IPS-NIHi7 (cell line): ENCODE measurements around the gene PRR33.

Source experiments
- DNase-seq: peaks from one replicate; pipeline ENCODE4 v3.0.0; 2012; ENCODE audit warnings: mixed read lengths; ENCODE audit errors: extremely low spot score

The PRR33 gene

DNA sequence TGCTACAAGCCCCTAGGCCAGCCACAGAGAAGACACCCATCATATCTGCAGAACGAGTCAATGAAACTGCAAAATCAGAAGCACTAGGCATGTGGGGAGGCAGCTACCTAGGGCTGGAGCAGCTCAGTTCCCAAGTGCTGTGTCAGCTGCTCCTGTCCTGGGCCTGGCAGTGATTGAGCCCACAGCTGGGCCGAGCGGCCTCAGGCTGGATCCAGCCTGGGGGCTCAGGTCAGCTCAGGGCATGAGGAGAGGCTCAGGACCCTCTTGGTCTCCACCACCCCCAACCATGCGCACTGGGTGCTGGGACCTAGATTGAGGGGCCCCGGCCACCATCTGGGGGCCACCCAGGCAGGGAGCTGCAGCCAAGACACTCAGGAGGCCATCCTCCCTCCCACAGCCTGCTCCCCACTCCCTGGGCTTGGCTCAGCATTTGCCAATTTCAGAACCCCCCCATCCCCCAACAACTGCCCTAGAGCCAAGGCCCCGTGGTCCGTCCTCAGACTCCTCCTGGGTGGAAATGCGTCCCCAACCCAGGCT is 25.4 kb upstream of the PRR33 start:
- peak; percentile 10 for DNase-seq

DNA sequence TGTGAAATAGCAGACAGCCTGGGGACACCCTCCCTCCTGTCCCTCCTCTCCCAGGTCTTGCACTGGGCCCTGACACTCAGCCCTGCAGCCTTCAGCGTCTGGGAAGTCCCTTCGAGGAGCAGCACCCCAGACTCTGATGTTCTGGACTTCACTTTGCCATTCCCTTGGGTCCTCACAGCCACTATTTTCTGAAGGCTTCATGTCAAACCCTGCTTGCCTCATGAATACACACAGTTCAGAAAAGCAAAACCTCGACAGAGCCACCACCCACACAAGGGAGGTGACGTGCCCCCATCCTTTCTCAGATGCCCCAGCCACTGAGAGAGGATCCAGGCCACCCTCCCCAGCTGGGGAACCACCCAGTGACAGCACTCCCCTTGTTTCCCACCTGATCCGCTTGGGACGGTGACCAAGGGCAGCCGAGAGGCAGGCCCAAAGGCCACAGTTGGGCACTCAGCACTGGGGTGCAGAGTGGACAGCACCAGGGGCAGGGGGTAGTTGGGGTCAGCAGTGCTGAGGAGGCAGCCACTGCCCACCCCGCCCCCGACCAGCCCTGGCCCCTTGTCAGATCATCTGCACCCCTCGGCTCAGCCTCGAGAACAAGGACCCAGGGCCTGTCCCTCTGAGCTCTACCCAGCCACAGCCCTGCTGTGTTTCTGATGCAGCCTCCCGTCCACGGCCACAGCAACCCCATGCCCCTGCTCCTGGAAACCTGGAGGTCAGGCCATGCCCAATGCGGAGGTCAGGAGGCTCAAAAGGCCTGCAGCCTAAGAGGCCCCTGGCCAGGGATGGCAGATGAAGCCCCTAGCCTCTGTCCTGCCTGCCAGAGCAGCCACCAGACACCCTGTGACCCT is 24.7 kb upstream of the PRR33 start:
- DNase-seq: no peak

DNA sequence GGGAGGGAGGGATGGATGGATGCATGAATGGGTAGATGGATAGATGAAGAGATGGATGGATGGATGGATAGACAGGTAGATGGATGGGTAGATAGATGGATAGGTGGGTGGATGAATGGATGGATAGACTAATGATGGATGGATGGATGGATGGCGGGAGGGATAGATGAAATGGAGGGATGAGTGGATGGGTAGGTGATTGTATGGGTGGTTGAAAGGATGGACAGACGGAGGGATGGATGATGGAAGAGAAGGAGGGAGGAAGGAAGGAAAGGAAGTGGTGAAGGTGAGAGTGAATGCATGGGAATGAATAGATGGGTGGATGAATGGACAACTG is 24.1 kb upstream of the PRR33 start:
- no peak for DNase-seq

DNA sequence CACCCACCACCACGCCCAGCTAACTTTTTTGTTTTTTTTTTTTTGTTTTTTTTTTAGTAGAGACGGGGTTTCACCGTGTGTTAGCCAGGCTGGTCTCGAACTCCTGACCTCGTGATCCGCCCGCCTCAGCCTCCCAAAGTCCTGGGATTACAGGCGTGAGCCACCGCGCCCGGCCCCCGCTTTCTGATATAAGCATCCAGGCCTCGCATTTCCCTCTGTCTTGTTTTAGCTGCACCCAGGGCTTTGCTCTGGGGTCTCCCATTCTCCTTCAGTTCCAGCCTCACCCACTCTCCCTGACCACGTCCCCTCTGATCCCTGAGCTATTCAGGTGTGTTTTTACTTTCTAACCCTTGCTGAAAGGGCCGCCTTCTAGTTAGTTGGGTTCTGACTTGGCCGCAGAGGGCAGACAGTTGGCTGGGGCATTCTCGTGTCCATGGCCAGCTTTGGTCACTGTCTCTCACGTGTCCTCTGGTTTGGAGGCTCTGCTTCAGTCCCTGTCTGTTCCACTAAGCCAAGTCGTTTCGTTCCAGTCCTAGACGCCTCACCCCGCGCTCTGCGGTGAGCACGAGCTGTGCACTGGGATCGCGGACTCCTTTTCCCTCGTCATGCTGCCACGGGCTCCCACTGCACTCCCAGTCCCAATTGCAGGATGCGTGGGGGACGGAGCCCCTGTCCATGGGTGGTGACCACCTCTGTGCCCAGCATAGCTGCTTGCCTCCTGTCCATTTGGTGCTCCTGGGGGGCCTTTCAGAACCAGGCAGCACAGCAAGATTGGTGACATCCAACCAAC is 21.8 kb upstream of the PRR33 start:
- no peak for DNase-seq

DNA sequence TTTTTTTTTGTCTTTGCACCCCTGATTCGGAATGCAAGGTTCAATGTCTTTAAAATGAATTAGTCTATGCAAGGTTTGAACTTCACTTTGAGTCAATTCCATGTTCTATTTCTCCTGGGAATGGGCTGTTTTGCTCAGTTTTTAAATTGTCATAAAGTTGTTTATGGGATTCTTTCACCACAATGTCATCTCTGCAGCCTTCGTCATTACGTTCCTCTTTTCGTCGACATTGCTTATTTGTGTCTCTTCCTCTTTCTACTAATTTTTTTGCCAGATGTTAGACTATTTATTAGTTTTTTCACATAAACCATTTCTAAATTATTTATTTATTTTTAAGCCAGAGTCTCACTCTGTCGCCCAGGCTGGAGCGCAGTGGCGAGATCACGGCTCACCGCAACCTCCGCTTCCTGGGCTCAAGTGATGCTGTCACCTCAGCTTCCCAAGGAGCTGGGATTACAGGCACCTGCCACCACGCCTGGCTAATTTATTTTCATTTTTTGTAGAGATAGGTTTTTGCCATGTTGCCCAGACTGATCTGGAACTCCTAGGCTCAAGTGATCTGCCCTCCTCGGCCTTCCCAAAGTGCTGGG is 20.7 kb upstream of the PRR33 start:
- no peak for DNase-seq

DNA sequence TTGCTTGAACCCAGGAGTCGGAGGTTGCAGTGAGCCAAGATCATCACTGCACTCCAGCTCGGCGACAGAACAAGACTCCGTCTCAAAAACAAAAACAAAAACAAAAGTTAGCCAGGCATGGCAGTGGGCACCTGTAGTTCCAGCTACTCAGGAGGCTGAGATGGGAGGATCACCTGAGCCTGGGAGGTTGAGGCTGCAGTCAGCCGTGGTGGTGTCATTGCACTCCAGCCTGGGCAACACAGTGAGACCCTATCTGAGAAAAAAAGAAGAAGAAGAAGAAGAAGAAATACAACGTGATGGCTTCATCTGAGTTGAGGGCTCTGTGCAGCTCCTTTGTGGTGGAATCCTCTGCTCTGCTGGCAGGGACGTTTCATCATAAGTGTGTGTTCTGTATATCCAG is 17.8 kb upstream of the PRR33 start:
- no peak for DNase-seq

DNA sequence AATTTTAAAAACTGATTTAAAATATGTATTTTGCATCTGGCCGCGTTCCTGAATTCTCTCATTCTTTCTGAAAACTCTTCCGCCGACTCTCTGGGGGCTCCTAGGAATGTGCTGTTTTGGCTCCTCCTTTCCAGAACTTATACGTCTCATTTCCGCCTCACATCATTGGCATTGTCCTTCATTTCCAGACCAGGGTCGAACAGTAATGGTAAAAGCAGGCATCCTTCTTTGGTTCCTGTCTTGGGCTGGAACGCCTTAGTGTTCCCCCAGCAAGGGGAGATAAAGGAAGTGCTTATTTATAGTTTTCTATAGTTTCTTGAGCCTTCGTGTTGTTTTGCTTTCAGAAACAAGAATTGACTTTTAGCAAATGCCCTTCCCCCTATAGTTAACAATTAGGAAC is 16.9 kb upstream of the PRR33 start:
- peak; percentile 9 for DNase-seq

DNA sequence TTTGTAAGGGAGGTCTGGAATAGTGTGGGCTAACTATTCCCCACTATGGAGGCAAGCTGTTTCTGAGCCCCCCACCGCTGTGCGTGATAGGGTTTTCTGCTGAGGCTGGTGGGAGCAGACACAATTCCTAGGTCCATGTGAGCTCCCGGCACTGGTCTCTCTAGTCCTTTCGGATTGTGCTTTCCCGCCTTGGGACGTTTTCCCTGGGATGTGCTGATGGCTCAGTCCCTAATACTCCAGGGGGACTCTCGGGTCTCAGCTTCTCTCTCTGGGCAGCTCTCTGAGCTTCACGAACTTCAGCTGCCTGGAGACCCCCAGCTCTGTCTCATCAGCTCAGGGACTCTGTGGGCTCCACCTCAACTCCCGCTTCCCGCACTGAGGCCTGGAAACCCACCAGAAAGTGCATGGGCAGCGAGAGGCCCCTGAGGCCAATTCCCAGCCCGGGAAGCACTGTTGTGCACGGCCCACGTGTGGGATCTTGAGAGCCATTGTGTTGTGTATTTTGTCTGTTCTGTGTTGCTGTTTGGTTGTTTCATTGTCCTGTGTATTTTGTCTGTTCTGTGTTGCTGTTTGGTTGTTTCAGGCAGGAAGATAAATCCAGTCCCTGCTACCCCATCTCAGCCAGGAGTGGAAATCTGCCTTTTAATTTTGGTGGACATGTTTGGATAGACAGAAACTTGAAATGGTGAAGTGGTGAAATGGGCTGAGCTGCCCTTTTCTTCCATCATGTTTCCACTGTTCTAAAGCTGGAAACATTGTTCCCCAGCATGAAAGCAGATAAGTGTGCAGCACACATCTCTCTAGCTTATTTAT is 15.1 kb upstream of the PRR33 start:
- peak; percentile 14 for DNase-seq

DNA sequence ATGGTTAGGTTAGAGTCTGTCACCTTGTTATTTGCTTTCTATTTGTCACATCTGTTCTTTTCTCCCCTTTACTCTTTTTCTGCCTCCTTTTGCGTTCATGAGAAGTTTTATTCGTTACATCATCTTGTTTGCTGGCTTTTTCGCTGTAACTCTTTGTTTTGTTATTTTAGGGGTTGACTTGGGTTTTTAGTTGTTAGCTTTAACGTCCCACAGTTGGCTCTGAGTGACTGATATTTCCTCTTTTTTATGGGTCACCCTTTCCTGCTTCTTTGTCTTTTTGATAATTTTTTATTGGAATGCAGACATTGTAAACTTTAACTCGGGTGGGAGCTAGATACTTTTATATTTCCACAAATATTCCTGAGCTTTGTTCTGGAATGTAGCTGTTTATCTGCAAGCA is 14.5 kb upstream of the PRR33 start:
- no peak for DNase-seq

DNA sequence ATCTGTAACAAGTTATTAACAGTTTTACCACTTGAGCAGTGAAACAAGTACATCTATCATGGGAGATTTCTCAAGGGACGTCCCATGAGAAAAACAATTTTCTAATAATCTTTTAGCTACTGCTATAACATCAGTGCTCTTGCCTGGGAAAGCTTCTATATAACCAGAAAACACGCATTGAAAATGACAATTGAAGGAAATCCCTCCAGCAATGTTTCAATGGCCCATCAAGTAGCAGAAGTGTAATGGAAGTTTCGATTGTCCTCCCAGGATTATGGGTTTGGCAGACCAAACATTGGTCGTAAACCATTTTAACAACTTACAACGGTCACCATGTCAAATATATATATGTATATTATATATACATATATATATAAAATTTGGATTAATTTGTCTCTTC is 8.0 kb upstream of the PRR33 start:
- DNase-seq: no peak

DNA sequence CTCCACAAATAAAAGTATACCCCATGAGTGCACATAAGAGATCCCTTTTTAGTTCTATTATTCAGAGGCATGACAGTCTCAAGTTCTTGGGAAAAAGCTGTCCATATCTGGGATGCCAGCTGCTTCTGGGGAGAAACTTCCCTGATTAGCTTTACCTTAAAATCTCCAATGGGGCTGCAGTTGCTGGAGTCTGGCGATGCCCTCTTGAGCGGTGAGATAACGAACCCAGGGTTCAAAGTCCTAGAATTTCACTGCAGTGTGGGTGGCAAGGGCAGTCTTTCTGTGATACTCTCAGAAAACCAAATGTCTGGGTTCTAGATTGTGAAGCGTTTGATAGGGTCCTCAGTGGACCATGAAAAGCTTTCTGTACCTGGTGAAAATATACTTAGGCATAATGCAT is 7.4 kb upstream of the PRR33 start:
- no peak for DNase-seq

DNA sequence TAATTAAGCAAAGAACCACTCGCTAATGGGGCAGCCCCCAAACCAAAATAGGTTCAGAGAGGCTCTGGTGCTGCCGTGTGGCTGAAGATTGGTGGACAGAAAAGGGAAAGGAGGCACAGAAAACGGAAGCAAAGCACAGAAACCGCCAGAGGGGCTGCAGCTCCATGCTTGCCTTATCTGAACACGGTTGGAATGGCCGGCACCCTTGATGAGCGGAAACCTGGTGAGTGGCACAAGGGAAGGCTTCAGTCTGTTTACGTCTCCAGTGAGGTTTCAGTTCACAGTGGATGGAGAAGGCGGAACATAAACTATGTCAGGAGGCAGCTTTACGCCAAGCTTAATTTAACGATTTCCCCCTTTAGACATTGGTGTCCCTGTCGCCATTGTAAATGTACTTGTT is 5.2 kb upstream of the PRR33 start:
- DNase-seq: peak; percentile 10

DNA sequence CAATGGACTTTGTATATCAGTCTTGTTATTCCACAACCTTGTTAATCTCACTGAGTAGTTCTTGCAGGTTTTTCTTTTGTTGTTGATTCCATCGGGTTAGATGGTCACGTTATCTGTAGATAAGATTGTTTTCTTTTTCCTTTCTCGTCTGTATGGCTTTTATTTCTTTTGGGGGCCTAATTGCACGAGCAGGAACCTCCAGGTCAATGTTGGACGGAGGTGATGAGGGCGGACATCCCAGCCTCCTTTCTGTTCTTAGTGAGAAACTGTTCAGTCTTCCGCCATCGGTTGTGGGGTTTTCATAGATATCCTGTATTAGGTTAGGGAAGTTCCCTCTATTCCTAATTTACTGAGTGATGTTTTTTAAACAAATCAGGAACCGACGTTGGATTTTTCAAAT is 4.8 kb upstream of the PRR33 start:
- DNase-seq: no peak

DNA sequence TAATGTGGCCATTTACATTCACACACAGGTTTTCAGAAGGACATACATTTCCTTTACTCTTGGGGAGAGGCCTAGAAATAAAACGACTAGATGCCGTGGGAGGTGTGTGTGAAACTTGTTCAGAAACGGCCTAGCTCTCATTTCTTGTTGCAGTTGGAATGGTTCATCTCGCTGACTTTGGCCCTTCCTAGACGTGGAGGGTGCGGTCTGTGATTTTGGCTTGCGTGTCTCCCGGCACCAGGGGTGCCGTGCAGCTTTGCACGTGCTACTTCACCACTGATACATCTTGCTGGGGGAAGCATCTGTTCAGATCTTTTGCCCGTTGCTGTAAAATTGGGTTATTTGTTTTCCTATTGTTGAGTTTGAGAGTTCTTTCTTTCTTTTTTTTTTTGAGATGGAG is 3.1 kb upstream of the PRR33 start:
- no peak for DNase-seq

DNA sequence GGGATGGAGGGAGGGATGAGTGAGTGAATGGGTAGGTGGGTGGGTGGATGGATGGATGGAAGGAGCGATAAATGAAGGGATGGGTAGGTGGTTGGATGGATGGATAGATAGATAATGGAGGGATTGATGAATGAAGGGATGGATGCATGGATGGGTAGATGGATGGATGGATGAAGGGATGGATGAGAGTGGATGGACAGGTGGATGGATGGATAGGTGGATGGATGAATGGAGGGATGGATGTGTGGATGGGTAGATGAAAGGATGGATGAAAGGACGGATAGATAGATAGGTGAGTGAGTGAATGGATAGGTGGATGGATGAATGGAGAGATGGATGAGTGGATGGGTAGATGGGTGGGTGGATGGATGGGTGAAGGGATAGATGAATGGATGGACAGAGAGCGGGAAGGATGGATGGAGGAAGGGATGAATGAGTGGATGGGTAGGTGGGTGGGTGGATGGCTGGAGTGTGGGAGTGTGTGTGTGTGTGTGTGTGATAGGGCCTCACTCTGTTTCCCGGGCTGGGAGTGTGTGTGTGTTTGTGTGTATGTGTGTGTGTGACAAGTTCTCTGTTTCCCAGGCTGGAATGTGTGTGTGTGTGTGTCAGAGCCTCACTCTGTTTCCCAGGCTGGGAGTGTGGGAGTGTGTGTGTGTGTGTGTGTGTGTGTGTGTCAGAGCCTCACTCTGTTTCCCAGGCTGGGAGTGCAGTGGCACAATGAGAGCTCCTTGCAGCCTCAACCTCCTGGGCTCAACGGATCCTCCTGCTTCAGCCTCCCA is 2.1 kb upstream of the PRR33 start:
- no peak for DNase-seq

DNA sequence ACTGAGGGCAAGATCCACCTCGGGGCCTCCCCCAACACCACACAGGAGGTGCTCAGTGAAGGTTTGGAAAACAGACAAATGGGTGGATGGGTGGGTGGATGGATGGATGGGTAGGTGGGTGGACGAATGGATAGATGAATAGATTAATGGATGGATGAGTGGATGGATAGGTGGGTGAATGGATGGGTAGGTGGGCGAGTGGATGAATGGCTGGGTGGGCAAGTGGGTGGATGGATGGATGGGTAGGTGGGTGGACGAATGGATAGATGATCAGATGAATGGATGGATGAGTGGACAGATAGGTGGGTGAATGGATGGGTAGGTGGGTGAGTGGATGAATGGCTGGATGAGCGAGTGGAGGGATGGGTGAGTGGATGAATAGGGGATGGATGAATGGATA is 863 bp upstream of the PRR33 start:
- no peak for DNase-seq

DNA sequence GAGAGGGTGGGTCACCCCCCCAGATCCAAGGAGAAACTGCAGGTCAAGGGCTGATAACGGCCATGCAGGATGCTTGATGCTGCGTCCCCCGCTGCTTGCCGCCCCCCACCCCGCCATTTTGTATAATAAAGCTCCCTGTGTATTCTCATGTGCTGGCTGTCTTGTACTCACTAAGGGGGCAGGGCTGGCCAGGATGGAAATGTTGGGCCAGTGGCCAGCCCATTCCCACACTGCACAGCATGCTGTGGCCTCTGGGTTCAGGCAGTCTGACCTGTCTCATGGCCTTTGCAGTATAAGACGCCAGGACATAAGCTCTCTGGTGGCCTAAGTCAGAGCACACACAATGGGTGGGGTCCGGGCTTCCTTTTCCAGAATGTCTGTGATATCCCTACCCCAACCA is 421 bp upstream of the PRR33 start:
- DNase-seq: no peak

DNA sequence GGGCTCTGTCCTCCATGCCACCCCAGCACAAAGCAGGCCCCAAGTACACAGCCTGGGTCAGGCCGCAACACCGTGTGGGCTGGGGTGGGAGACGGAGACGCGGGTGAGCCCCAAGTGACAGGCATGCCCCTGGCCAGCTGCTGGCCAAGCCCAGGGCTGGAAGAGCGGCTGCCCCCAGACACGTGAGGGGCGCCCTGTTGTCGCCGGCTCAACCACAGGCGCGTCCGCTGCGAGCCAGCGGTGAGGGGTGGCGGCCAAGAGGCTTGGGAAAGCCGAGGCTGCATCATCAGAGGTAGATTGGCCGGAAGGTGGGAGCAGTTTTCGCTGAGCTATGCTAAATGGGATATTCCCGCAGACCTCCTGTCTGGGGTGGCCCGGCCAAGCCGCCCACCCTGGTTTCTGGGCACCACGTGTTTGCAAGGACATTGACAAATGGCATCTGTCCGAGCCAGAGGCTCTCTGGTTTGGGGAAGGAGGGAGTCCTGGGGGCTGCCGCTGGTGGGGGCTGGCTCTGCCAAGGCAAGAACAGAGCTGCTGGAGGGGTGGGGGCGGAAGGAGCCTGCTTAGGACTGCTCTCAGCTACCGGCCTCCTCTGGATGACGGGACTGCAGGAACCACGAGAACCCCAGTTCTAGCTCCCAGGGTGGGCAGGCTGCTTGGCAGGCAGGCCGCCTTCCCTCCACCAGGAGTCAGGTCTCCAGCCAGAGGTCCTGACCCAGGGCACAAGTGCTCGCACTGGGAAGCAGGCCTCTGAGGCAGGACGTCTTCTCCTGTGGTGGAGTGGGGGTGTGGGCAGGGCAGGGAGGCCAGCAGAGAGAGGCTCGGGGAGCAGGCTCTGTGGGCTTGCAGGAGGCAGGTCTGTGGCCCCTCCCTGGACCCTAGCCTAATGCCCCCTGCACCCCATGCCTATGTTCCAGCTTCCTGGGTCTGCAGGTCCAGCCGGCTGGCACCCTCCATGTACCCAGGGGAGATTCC is 552 bp downstream of the PRR33 start:
- DNase-seq: peak; percentile 14

DNA sequence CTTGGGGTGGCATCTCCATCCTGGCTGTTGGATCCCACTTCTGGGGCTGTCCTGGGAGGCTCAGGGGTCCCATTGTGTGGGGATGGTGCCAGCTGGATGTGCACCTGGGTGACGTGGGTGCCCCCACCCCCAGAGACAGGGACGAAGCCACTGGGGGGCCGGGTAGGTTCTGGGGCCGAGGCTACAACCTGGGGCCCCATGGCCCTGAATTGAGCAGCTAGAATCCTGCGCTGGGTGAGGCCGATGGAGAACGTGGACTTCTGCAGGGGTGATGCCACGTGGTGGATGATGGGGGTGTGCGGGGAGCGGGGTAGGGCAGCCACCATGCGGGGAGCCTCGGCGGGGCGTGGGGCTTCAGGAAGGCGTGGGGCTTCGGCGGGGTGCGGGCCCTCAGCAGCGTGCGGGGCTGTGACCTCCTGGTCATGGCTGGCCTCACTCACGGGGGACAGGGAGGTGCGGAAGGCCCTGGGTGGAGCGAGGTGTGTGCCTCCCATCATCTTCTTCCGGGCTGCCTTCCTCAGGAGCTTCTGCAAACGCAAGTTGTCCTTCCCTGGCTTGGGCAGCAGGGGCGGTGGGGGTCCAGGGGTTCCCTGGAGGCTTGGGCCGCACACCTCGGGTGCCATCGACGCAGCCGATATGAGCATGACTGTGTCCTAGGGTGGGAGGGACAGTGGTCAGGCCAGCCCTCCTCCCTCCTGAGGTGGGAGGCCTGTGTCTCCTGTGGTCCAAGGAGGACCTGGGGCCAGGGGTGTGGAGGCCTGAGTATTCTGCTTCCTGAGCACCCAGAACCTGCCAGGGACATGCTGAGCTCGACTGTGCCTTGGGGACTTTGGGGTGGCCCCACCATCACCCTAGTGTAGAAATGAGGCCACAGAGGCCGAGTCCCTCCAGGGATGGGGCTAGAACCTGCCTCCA is 1.5 kb downstream of the PRR33 start:
- no peak for DNase-seq
